GM21423 (cell line): Measurements from ENCODE around the gene DMAC2L.

Experiments used
- ATAC-seq: cut with Tn5 transposase; IDR thresholded peaks from one replicate; pipeline ENCODE4 v1.9.1; 2021; ENCODE audit warnings: mild to moderate bottlenecking, moderate library complexity; ENCODE audit not compliant: unreplicated experiment

DMAC2L gene

GRCh38 chr14:50321009-50321660 lies 9.0 kb downstream of the DMAC2L start:
- peak; percentile 89 for ATAC-seq

- no peak for ATAC-seq
Observed at GRCh38 chr14:50331596-50331995, 19.5 kb downstream of the DMAC2L start.

- ATAC-seq: no peak
Observed at GRCh38 chr14:50333014-50333509, 20.9 kb downstream of the DMAC2L start.

GRCh38 chr14:50334211-50334610 lies 22.1 kb downstream of the DMAC2L start:
- no peak for ATAC-seq

GRCh38 chr14:50335389-50335788 lies 23.3 kb downstream of the DMAC2L start:
- ATAC-seq: no peak

GRCh38 chr14:50335989-50336824 lies 24.1 kb downstream of the DMAC2L start:
- no peak for ATAC-seq

- ATAC-seq: no peak
Observed at GRCh38 chr14:50338587-50338986, 26.5 kb downstream of the DMAC2L start.

- no peak for ATAC-seq
Observed at GRCh38 chr14:50339178-50339804, 27.2 kb downstream of the DMAC2L start.

GRCh38 chr14:50340045-50340444 lies 27.9 kb downstream of the DMAC2L start:
- ATAC-seq: no peak

- no peak for ATAC-seq
Observed at GRCh38 chr14:50340963-50341362, 28.8 kb downstream of the DMAC2L start.

- ATAC-seq: peak; percentile 58
Observed at GRCh38 chr14:50342221-50343078, 30.3 kb downstream of the DMAC2L start.

- ATAC-seq: no peak
Observed at GRCh38 chr14:50343434-50343833, 31.3 kb downstream of the DMAC2L start.

GRCh38 chr14:50344116-50344775 lies 32.1 kb downstream of the DMAC2L start:
- peak; percentile 75 for ATAC-seq

GRCh38 chr14:50344876-50345563 lies 32.9 kb downstream of the DMAC2L start:
- no peak for ATAC-seq

- ATAC-seq: no peak
Observed at GRCh38 chr14:50345846-50346422, 33.8 kb downstream of the DMAC2L start.

- no peak for ATAC-seq
Observed at GRCh38 chr14:50347521-50347920, 35.4 kb downstream of the DMAC2L start.

GRCh38 chr14:50348933-50349332 lies 36.8 kb downstream of the DMAC2L start:
- no peak for ATAC-seq

- ATAC-seq: no peak
Observed at GRCh38 chr14:50350975-50351374, 38.9 kb downstream of the DMAC2L start.

GRCh38 chr14:50352584-50352983 lies 40.5 kb downstream of the DMAC2L start:
- no peak for ATAC-seq
